WTC11 (cell line): ENCODE data around the gene ZNF213. TPM values are rescaled to one million over a fixed set of nuclear protein-coding genes. Genes with fewer than 3 reads are reported as not detected.

Experiments used
- ATF1 ChIP-seq: sonication (generic); formaldehyde crosslinking; IDR thresholded peaks from 2 replicates; pipeline ENCODE4 v1.8.1; 2023; ENCODE audit warnings: mild to moderate bottlenecking, moderate library complexity, missing genetic modification reagents
- CREB1 ChIP-seq: sonication (generic); formaldehyde crosslinking; IDR thresholded peaks from 2 replicates; pipeline ENCODE4 v1.8.0; 2023; ENCODE audit warnings: mild to moderate bottlenecking, missing genetic modification reagents
- CREM ChIP-seq: sonication (generic); formaldehyde crosslinking; IDR thresholded peaks from 2 replicates; pipeline ENCODE4 v1.8.1; 2022; ENCODE audit warnings: mild to moderate bottlenecking, missing genetic modification reagents, moderate library complexity
- ETV6 ChIP-seq: sonication (generic); formaldehyde crosslinking; IDR thresholded peaks from 2 replicates; pipeline ENCODE4 v1.8.1; 2022; ENCODE audit warnings: mild to moderate bottlenecking, missing genetic modification reagents
- FOXP1 ChIP-seq: sonication (generic); formaldehyde crosslinking; IDR thresholded peaks from 2 replicates; pipeline ENCODE4 v1.8.0; 2022; ENCODE audit warnings: missing genetic modification reagents, mild to moderate bottlenecking, moderate library complexity, borderline replicate concordance
- GRHL2 ChIP-seq: fragments of 250-450 bp; sonication (Bioruptor Pico); IDR thresholded peaks from 2 replicates; pipeline ENCODE4 v1.8.0; 2022; ENCODE audit warnings: mild to moderate bottlenecking, moderate library complexity; ENCODE audit not compliant: insufficient replicate concordance, severe bottlenecking
- OVOL2 ChIP-seq: fragments of 250-450 bp; sonication (Bioruptor Pico); IDR thresholded peaks from 2 replicates; pipeline ENCODE4 v1.9.0; 2021; ENCODE audit warnings: mild to moderate bottlenecking, borderline replicate concordance
- SMAD3 ChIP-seq: sonication (generic); formaldehyde crosslinking; IDR thresholded peaks from 2 replicates; pipeline ENCODE4 v1.8.0; 2022; ENCODE audit warnings: missing genetic modification reagents, mild to moderate bottlenecking, borderline replicate concordance
- ZBTB21 ChIP-seq: sonication (generic); formaldehyde crosslinking; IDR thresholded peaks from 2 replicates; pipeline ENCODE4 v1.8.1; 2023; ENCODE audit warnings: mild to moderate bottlenecking, missing genetic modification reagents, borderline replicate concordance
- ZNF138 ChIP-seq: sonication (generic); formaldehyde crosslinking; conservative IDR thresholded peaks from 2 replicates; pipeline ENCODE4 v1.8.1; 2022; ENCODE audit warnings: mild to moderate bottlenecking, moderate library complexity, missing genetic modification reagents
- ZNF263 ChIP-seq: sonication (generic); formaldehyde crosslinking; IDR thresholded peaks from 2 replicates; pipeline ENCODE4 v1.8.1; 2022; ENCODE audit warnings: low read depth, mild to moderate bottlenecking, moderate library complexity, missing genetic modification reagents
- ZNF396 ChIP-seq: fragments of 250-450 bp; sonication (Bioruptor Pico); IDR thresholded peaks from 2 replicates; pipeline ENCODE4 v1.8.0; 2021; ENCODE audit warnings: mild to moderate bottlenecking, moderate library complexity, borderline replicate concordance
- ZNF423 ChIP-seq: fragments of 250-450 bp; sonication (Bioruptor Pico); IDR thresholded peaks from 2 replicates; pipeline ENCODE4 v2.1.2; 2022; ENCODE audit warnings: mild to moderate bottlenecking, moderate library complexity
- ZNF671 ChIP-seq: fragments of 250-450 bp; sonication (Bioruptor Pico); IDR thresholded peaks from 2 replicates; pipeline ENCODE4 v1.8.0; 2021; ENCODE audit warnings: mild to moderate bottlenecking
- total RNA-seq: library from RNA; stranded (reverse); gene quantifications from 3 replicates; pipeline ENCODE4 v1.2.3, GENCODE V29; 2021
- TF ChIP-seq, protein P1 (sequence below): fragments of 250-450 bp; sonication (Bioruptor Pico); conservative IDR thresholded peaks from 2 replicates; pipeline ENCODE4 v1.9.0; 2021; ENCODE audit warnings: mild to moderate bottlenecking
- TF ChIP-seq, protein P2 (sequence below): sonication (generic); formaldehyde crosslinking; IDR thresholded peaks from 2 replicates; pipeline ENCODE4 v1.8.0; 2022; ENCODE audit warnings: missing genetic modification reagents
- TF ChIP-seq, protein P3 (sequence below): fragments of 250-450 bp; sonication (Bioruptor Pico); IDR thresholded peaks from 2 replicates; pipeline ENCODE4 v1.9.0; 2021; ENCODE audit warnings: mild to moderate bottlenecking
- TF ChIP-seq, protein P4 (sequence below): sonication (generic); formaldehyde crosslinking; IDR thresholded peaks from 2 replicates; pipeline ENCODE4 v1.8.0; 2022; ENCODE audit warnings: mild to moderate bottlenecking, missing genetic modification reagents
- TF ChIP-seq, protein P5 (sequence below): fragments of 200-600 bp; IDR thresholded peaks from 2 replicates; pipeline ENCODE4 v1.8.0; 2022; ENCODE audit warnings: antibody characterized with exemption
- TF ChIP-seq, protein P6 (sequence below): fragments of 250-450 bp; sonication (Bioruptor Pico); IDR thresholded peaks from 2 replicates; pipeline ENCODE4 v2.1.2; 2022; ENCODE audit warnings: mild to moderate bottlenecking, moderate library complexity
- TF ChIP-seq, protein P7 (sequence below): sonication (generic); formaldehyde crosslinking; IDR thresholded peaks from 2 replicates; pipeline ENCODE4 v1.8.1; 2023; ENCODE audit warnings: mild to moderate bottlenecking, missing genetic modification reagents

Gene ZNF213
- total RNA-seq, 1 experiment from 2014 or later, result 11.6 TPM

DNA sequence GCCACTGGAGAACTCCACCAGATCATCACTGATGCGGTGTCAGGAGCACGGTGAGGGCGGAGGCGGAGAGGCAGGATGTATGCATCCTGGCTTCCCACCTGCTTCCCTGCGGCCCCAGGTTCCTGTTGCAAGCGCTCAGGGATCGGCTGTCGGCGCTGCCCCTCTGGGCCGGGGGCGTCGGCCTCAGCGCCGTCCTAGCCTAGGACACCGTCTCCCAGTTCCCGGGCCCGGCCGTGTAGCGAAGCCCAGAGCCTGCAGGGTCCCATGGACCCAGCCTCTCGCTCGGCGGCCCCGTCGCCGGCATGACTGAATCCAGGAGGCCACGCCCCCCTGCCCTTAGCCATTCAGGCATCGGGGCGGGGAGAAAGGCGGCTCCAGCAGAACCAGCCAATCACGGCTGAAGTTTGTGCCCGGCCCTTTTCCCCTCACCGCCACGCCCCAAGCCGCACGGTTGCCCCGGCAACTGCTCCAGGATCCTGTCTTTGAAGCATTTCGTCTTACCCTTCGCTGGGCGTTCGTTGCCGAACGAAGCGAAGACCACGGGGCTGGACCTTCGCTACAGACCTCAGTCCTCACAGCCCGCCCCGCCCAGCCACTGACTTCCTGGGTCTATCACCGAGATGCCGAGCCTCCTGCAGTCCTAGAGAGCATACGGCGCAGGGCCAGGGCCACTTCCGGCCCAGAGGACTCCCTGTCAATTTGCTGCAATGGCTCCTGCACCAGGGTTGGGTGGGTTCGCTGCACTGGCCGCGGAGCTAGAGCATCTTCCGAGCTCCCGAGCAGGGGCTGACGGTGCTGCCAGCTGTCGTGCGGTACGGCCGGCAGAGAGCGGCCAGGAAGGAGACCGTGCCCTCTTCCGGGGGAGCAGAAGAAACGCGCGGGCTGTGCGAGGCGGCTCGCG lies 10.6 kb upstream of the ZNF213 start (continued):
- no peak for TF ChIP-seq OVOL2 (CRISPR knock-in tag)
- no peak for TF ChIP-seq ZNF671
- TF ChIP-seq SMAD3, result peak; percentile 35; the same call in 1 of the 2 replicates
- no peak for TF ChIP-seq CREB1 (CRISPR knock-in tag)
- no peak for TF ChIP-seq ZNF423
- peak; percentile 80; the same call in 1 of the 2 replicates for TF ChIP-seq FOXP1 (CRISPR knock-in tag)
- TF ChIP-seq, protein P1, sequence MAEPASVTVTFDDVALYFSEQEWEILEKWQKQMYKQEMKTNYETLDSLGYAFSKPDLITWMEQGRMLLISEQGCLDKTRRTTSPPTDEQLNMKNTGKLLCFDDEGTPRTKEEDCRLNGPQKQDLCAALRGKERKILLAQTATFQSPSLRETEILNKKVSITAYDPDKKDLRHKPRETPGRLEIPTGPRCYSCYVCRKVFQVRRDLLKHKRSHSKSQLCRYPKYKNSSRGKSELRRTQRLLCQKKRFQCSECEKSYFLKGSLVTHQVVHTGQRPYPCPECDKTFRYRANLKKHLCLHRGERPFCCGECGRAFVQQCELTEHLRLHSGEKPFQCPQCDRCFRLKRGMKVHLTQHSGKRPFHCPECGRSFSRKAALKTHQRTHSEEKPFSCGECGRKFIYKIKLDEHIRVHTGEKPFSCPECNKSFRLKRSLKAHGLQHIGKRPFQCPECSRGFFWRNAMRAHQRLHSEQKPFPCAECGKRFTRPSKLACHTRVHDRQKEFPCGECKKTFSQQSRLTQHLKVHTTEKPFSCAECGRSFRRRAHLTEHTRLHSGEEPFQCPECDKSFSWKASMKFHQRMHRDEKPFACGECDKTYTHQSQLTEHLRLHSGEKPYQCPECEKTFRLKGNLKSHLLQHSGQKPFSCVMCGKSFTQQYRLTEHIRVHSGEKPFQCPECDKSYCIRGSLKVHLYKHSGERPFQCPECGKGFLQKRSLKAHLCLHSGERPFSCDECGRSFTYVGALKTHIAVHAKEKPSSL (CRISPR knock-in tag), result no peak
- peak; percentile 71; the same call in 1 of the 2 replicates for TF ChIP-seq ETV6
- TF ChIP-seq, protein P2, sequence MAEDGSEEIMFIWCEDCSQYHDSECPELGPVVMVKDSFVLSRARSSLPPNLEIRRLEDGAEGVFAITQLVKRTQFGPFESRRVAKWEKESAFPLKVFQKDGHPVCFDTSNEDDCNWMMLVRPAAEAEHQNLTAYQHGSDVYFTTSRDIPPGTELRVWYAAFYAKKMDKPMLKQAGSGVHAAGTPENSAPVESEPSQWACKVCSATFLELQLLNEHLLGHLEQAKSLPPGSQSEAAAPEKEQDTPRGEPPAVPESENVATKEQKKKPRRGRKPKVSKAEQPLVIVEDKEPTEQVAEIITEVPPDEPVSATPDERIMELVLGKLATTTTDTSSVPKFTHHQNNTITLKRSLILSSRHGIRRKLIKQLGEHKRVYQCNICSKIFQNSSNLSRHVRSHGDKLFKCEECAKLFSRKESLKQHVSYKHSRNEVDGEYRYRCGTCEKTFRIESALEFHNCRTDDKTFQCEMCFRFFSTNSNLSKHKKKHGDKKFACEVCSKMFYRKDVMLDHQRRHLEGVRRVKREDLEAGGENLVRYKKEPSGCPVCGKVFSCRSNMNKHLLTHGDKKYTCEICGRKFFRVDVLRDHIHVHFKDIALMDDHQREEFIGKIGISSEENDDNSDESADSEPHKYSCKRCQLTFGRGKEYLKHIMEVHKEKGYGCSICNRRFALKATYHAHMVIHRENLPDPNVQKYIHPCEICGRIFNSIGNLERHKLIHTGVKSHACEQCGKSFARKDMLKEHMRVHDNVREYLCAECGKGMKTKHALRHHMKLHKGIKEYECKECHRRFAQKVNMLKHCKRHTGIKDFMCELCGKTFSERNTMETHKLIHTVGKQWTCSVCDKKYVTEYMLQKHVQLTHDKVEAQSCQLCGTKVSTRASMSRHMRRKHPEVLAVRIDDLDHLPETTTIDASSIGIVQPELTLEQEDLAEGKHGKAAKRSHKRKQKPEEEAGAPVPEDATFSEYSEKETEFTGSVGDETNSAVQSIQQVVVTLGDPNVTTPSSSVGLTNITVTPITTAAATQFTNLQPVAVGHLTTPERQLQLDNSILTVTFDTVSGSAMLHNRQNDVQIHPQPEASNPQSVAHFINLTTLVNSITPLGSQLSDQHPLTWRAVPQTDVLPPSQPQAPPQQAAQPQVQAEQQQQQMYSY (CRISPR knock-in tag), result no peak
- TF ChIP-seq, protein P3, sequence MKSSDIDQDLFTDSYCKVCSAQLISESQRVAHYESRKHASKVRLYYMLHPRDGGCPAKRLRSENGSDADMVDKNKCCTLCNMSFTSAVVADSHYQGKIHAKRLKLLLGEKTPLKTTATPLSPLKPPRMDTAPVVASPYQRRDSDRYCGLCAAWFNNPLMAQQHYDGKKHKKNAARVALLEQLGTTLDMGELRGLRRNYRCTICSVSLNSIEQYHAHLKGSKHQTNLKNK (CRISPR knock-in tag), result no peak
- no peak for TF ChIP-seq ATF1 (CRISPR knock-in tag)
- TF ChIP-seq ZBTB21, result no peak
- TF ChIP-seq, protein P4, sequence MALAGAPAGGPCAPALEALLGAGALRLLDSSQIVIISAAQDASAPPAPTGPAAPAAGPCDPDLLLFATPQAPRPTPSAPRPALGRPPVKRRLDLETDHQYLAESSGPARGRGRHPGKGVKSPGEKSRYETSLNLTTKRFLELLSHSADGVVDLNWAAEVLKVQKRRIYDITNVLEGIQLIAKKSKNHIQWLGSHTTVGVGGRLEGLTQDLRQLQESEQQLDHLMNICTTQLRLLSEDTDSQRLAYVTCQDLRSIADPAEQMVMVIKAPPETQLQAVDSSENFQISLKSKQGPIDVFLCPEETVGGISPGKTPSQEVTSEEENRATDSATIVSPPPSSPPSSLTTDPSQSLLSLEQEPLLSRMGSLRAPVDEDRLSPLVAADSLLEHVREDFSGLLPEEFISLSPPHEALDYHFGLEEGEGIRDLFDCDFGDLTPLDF (CRISPR knock-in tag), result no peak
- TF ChIP-seq, protein P5, sequence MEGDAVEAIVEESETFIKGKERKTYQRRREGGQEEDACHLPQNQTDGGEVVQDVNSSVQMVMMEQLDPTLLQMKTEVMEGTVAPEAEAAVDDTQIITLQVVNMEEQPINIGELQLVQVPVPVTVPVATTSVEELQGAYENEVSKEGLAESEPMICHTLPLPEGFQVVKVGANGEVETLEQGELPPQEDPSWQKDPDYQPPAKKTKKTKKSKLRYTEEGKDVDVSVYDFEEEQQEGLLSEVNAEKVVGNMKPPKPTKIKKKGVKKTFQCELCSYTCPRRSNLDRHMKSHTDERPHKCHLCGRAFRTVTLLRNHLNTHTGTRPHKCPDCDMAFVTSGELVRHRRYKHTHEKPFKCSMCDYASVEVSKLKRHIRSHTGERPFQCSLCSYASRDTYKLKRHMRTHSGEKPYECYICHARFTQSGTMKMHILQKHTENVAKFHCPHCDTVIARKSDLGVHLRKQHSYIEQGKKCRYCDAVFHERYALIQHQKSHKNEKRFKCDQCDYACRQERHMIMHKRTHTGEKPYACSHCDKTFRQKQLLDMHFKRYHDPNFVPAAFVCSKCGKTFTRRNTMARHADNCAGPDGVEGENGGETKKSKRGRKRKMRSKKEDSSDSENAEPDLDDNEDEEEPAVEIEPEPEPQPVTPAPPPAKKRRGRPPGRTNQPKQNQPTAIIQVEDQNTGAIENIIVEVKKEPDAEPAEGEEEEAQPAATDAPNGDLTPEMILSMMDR, result no peak
- no peak for TF ChIP-seq ZNF263 (CRISPR knock-in tag)
- no peak for TF ChIP-seq ZNF138 (CRISPR knock-in tag)
- TF ChIP-seq GRHL2 (CRISPR knock-in tag), result no peak
- TF ChIP-seq ZNF396 (CRISPR knock-in tag), result no peak
- TF ChIP-seq, protein P6, sequence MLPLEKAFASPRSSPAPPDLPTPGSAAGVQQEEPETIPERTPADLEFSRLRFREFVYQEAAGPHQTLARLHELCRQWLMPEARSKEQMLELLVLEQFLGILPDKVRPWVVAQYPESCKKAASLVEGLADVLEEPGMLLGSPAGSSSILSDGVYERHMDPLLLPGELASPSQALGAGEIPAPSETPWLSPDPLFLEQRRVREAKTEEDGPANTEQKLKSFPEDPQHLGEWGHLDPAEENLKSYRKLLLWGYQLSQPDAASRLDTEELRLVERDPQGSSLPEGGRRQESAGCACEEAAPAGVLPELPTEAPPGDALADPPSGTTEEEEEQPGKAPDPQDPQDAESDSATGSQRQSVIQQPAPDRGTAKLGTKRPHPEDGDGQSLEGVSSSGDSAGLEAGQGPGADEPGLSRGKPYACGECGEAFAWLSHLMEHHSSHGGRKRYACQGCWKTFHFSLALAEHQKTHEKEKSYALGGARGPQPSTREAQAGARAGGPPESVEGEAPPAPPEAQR (CRISPR knock-in tag), result no peak
- TF ChIP-seq, protein P7, sequence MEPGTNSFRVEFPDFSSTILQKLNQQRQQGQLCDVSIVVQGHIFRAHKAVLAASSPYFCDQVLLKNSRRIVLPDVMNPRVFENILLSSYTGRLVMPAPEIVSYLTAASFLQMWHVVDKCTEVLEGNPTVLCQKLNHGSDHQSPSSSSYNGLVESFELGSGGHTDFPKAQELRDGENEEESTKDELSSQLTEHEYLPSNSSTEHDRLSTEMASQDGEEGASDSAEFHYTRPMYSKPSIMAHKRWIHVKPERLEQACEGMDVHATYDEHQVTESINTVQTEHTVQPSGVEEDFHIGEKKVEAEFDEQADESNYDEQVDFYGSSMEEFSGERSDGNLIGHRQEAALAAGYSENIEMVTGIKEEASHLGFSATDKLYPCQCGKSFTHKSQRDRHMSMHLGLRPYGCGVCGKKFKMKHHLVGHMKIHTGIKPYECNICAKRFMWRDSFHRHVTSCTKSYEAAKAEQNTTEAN (CRISPR knock-in tag), result no peak
- 0 out of 2 replicates have a peak, but pooled peaks have one; percentile 38 for TF ChIP-seq CREM
